COLO668 (cell line): ENCODE results near the gene CRACR2A.

Experiments used
- DNase-seq: peaks from one replicate; lab custom pipeline; 2025; ENCODE audit not compliant: unreplicated experiment; lab: John Stamatoyannopoulos, UW

Gene CRACR2A

GRCh38 chr12:3752741-3753486 lies at the start of gene CRACR2A:
CRACR2A (minus strand) TSS chr12:3753109; CDS start chr12:3696999, 56,110 bp downstream.
- DNase-seq = peak; percentile 87

GRCh38 chr12:3797531-3798048 lies 44.7 kb upstream of the CRACR2A start:
- no peak for DNase-seq

- peak; percentile 61 for DNase-seq
Measured at GRCh38 chr12:3795492-3796133, 42.7 kb upstream of the CRACR2A start.

GRCh38 chr12:3795066-3795465 lies 42.2 kb upstream of the CRACR2A start:
- DNase-seq = no peak

GRCh38 chr12:3792623-3793288 lies 39.8 kb upstream of the CRACR2A start:
- DNase-seq = no peak

GRCh38 chr12:3791256-3791874 lies 38.5 kb upstream of the CRACR2A start:
- no peak for DNase-seq

- no peak for DNase-seq
Measured at GRCh38 chr12:3790642-3791041, 37.7 kb upstream of the CRACR2A start.

GRCh38 chr12:3789838-3790237 lies 36.9 kb upstream of the CRACR2A start:
- no peak for DNase-seq

- DNase-seq = peak; percentile 26
Measured at GRCh38 chr12:3777206-3777809, 24.4 kb upstream of the CRACR2A start.

- DNase-seq = no peak
Measured at GRCh38 chr12:3775385-3776035, 22.6 kb upstream of the CRACR2A start.

- no peak for DNase-seq
Measured at GRCh38 chr12:3772380-3772779, 19.5 kb upstream of the CRACR2A start.

- no peak for DNase-seq
Measured at GRCh38 chr12:3771853-3772252, 18.9 kb upstream of the CRACR2A start.

- DNase-seq = no peak
Measured at GRCh38 chr12:3770891-3771290, 18.0 kb upstream of the CRACR2A start.

- no peak for DNase-seq
Measured at GRCh38 chr12:3768911-3769447, 16.1 kb upstream of the CRACR2A start.

GRCh38 chr12:3761116-3761735 lies 8.3 kb upstream of the CRACR2A start:
- DNase-seq = no peak

- no peak for DNase-seq
Measured at GRCh38 chr12:3759878-3760277, 7.0 kb upstream of the CRACR2A start.

GRCh38 chr12:3757261-3757660 lies 4.4 kb upstream of the CRACR2A start:
- DNase-seq = peak; percentile 27

- DNase-seq = no peak
Measured at GRCh38 chr12:3755898-3756297, 3.0 kb upstream of the CRACR2A start.

GRCh38 chr12:3753544-3754284 lies 805 bp upstream of the CRACR2A start:
- DNase-seq = no peak
